Gastroesophageal sphincter (tissue), 4 donors: ENCODE measurements around the gene HACD4. TPM values are rescaled to one million over a fixed set of nuclear protein-coding genes. Genes with fewer than 3 reads are reported as not detected.
A peak's percentile ranks its signal among the peaks of the same experiment; 100 is the strongest.

Source experiments
- ATAC-seq: fragments of 150-250 bp; one replicate; pipeline ENCODE4 v1.9.1; 2016; ENCODE audit warnings: mild to moderate bottlenecking, moderate library complexity
- H3K27ac ChIP-seq, 4 donors: fragments of 200-600 bp; sonication (generic) in 3 of 4; 1 replicate in 3 of 4; 2 replicates in 1 of 4; pipeline ENCODE4 v1.5.1; 2016 to 2019
- H3K27me3 ChIP-seq: fragments of 200-600 bp; sonication (generic); one replicate; pipeline ENCODE4 v1.5.1; 2019
- H3K36me3 ChIP-seq, 2 donors: fragments of 200-600 bp; sonication (generic); one replicate each; pipeline ENCODE4 v1.5.1; 2019; ENCODE audit warnings: control low read depth in 1 of 2
- H3K4me1 ChIP-seq, 3 donors: fragments of 200-600 bp; sonication (generic); 1 replicate in 2 of 3; 2 replicates in 1 of 3; pipeline ENCODE4 v1.5.1; 2016 to 2019; ENCODE audit warnings: control low read depth in 2 of 3
- H3K4me3 ChIP-seq, 2 donors: fragments of 200-600 bp; sonication (generic); one replicate each; pipeline ENCODE4 v1.5.1; 2019; ENCODE audit warnings: mild to moderate bottlenecking in 1 of 2, moderate library complexity in 1 of 2
- H3K9me3 ChIP-seq, 3 donors: fragments of 200-600 bp; sonication (generic); one replicate each; pipeline ENCODE4 v1.5.1; 2017 to 2019; ENCODE audit warnings: control low read depth in 2 of 3
- CTCF ChIP-seq, 4 experiments: fragments of 200-600 bp in 2 of 4; fragments of 450-650 bp in 2 of 4; sonication (generic) in 1 of 4; IDR thresholded peaks; one replicate each; pipeline ENCODE4 v1.5.1; 2017 to 2019; ENCODE audit warnings: antibody characterized with exemption in 4 of 4, mild to moderate bottlenecking in 2 of 4, moderate library complexity in 2 of 4
- EP300 ChIP-seq: sonication (generic); formaldehyde crosslinking; IDR thresholded peaks from one replicate; pipeline ENCODE4 v1.6.1; 2017; ENCODE audit warnings: antibody characterized with exemption, mild to moderate bottlenecking
- POLR2A ChIP-seq, 2 donors: fragments of 450-650 bp; IDR thresholded peaks; one replicate each; pipeline ENCODE4 v1.6.1; 2017; ENCODE audit warnings: antibody characterized with exemption in 2 of 2, mild to moderate bottlenecking in 2 of 2, moderate library complexity in 1 of 2
- POLR2AphosphoS5 ChIP-seq: sonication (generic); formaldehyde crosslinking; IDR thresholded peaks from one replicate; pipeline ENCODE4 v1.6.1; 2017; ENCODE audit warnings: antibody characterized with exemption
- WGBS, 2 donors: methylation state at CpG; one replicate each; pipeline ENCODE4 v1.1.5; 2018; ENCODE audit warnings: low coverage in 1 of 2; 5-methylcytosine and 5-hydroxymethylcytosine counted together
- total RNA-seq, 4 donors: library from RNA; depleted of rRNA; stranded (reverse); fragments of >200 nt; gene quantifications; one replicate each; pipeline ENCODE4 v1.1.0, GENCODE V29; 2016

Gene HACD4
- total RNA-seq, 4 donors from 2014 or later = 9.8 to 23.9 (median 16.9) TPM

GRCh38 chr9:21037278-21037677 lies 5.8 kb upstream of the HACD4 start:
- WGBS, 2 donors = 90 to 97% methylated on average over 2 of the region's 2 CpGs
- no peaks in the 10 kb centered on the region for H3K36me3 ChIP-seq
- no peak for ATAC-seq
- no peak overlapping the region for H3K4me3 ChIP-seq
- H3K27ac ChIP-seq = no peak overlapping the region
- no peak for TF ChIP-seq CTCF (IDR thresholded peaks at IDR 0.05)
- no peak for TF ChIP-seq POLR2AphosphoS5
- no peak for TF ChIP-seq POLR2A (IDR thresholded peaks at IDR 0.05)
- TF ChIP-seq EP300 = no peak
- no peaks in the 10 kb centered on the region for H3K27me3 ChIP-seq
- H3K9me3 ChIP-seq = no peaks in the 10 kb centered on the region
- peaks cover 0 to under 1% (median 0%) of the 10 kb centered on the region in 3 donors for H3K4me1 ChIP-seq

GRCh38 chr9:21031808-21032183 lies 356 bp upstream of the HACD4 start:
- Histone ChIP-seq H3K9me3 (no peaks in the 10 kb centered on the region), H3K27me3 (no peaks in the 10 kb centered on the region), H3K27ac (peak overlapping the region; percentile 0 to 90 (median 89)), H3K36me3 (no peaks in the 10 kb centered on the region), H3K4me3 (peak overlapping the region; percentile 72 to 88), H3K4me1 (peaks cover 3 to 49% (median 5%) of the 10 kb centered on the region in 3 donors)
- WGBS, 2 donors = 58% methylated on average over 17 of the region's 22 CpGs; no CpG with 5 or more reads in 1 of the 2 donors
- TF ChIP-seq CTCF (IDR thresholded peaks at IDR 0.05) (no peak), EP300 (no peak), POLR2A (IDR thresholded peaks at IDR 0.05) (no peak), POLR2AphosphoS5 (no peak)
- ATAC-seq = no peak

GRCh38 chr9:21030389-21031035 lies 928 bp downstream of the HACD4 start:
- H3K27me3 ChIP-seq = no peaks in the 10 kb centered on the region
- H3K36me3 ChIP-seq = peaks cover 0 to 9% of the 10 kb centered on the region in 2 donors
- H3K27ac ChIP-seq = peak overlapping the region; percentile 85 to 90 (median 89)
- TF ChIP-seq POLR2AphosphoS5 (no peak), CTCF (IDR thresholded peaks at IDR 0.05) (no peak), POLR2A (IDR thresholded peaks at IDR 0.05) (no peak), EP300 (no peak)
- peak overlapping the region; percentile 72 to 88 for H3K4me3 ChIP-seq
- WGBS, 2 donors = 63 to 68% methylated on average over 5 of the region's 5 CpGs
- no peaks in the 10 kb centered on the region for H3K9me3 ChIP-seq
- ATAC-seq = peak; percentile 29
- H3K4me1 ChIP-seq = peaks cover 3 to 52% (median 5%) of the 10 kb centered on the region in 3 donors

GRCh38 chr9:21029661-21030060 lies 1.8 kb downstream of the HACD4 start:
- Histone ChIP-seq H3K4me3 (no peak overlapping the region), H3K9me3 (no peaks in the 10 kb centered on the region), H3K27me3 (no peaks in the 10 kb centered on the region), H3K36me3 (peaks cover 0 to 10% of the 10 kb centered on the region in 2 donors), H3K27ac (peak overlapping the region; percentile 25 to 90 (median 88)), H3K4me1 (peaks cover 3 to 52% (median 5%) of the 10 kb centered on the region in 3 donors)
- WGBS, 2 donors = 63 to 76% methylated on average over 8 of the region's 8 CpGs
- ATAC-seq = no peak
- TF ChIP-seq POLR2A (IDR thresholded peaks at IDR 0.05) (no peak), EP300 (no peak), CTCF (IDR thresholded peaks at IDR 0.05) (no peak), POLR2AphosphoS5 (no peak)

- H3K4me3 ChIP-seq = no peak overlapping the region
- H3K36me3 ChIP-seq = peaks cover 0 to 10% of the 10 kb centered on the region in 2 donors
- 10 to 37% methylated on average over 3 of the region's 3 CpGs for WGBS, 2 donors
- peak overlapping the region in 3 of 4 donors; percentile 27 to 90 (median 39) for H3K27ac ChIP-seq
- no peak for ATAC-seq
- no peaks in the 10 kb centered on the region for H3K27me3 ChIP-seq
- peaks cover 3 to 52% (median 5%) of the 10 kb centered on the region in 3 donors for H3K4me1 ChIP-seq
- H3K9me3 ChIP-seq = no peaks in the 10 kb centered on the region
- TF ChIP-seq POLR2A (IDR thresholded peaks at IDR 0.05) (no peak), POLR2AphosphoS5 (no peak), EP300 (no peak), CTCF (IDR thresholded peaks at IDR 0.05) (no peak)
Observed at GRCh38 chr9:21028466-21028865, 3.0 kb downstream of the HACD4 start.
